HG02623 (cell line): ENCODE measurements around the gene HPCAL1.
"Not testable (repeated sequence)": the region's sequence is repeated elsewhere in the genome, so short reads cannot be mapped to it uniquely, and the experiment has no call there.

Experiments used
- ATAC-seq: cut with Tn5 transposase; IDR thresholded peaks from one replicate; pipeline ENCODE4 v1.9.1; 2021; ENCODE audit warnings: moderate library complexity; ENCODE audit not compliant: unreplicated experiment

HPCAL1 gene

DNA sequence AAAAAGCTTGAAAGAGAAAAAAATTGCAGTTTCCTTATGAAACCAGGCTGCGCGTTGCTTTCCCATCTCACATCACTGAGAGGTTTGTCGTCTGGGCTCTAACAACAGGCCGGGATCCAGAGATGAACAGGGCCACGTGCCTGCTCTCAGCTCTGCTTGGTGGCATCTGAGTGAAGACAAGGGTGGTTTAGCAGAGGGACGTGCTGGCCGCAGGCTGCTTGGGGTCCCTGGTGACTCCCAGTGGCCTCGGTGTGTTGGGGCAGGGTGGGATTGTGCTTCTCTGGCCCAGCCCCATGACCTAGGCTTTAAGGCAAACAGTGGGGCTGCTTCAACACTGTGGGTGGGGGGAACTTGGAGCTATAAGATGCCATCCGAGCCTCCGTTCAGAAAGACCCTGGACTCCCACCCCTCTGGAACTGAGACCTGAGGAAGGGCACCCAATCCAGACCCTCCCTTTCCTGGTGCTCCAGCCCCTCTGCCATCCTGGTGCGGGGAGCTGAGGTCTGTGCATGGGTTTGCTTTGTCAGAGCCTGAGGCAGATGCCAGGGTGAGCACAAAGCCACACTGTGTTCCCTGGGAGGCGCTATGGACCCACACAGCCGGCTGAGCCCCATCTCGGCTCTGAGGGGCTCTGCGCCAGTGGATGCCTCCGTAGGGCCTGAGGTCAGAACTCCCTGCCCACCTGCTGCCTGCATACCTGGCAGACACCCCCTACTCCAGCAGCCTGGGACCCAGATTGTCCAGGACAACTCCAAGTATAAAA is 18.4 kb upstream of the HPCAL1 start:
- no peak for ATAC-seq

DNA sequence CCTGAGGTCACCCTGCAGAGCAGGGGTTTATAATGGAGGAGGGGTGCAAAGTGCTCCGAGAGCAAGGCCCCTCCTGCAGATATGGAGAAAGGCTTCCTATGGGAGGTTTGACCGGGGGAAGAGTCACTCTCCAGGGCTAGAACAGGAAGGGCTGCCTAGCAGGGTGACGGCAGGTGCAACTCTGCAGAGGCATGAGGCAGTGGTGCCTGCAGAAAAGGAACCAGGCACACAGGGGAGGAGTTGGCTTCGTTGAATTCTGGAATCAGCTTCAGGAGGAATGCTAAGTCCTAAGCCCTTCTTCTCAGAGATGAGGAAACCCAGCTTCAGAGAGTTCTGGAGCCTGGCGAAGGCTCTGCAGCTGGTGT is 17.5 kb upstream of the HPCAL1 start:
- no peak for ATAC-seq

DNA sequence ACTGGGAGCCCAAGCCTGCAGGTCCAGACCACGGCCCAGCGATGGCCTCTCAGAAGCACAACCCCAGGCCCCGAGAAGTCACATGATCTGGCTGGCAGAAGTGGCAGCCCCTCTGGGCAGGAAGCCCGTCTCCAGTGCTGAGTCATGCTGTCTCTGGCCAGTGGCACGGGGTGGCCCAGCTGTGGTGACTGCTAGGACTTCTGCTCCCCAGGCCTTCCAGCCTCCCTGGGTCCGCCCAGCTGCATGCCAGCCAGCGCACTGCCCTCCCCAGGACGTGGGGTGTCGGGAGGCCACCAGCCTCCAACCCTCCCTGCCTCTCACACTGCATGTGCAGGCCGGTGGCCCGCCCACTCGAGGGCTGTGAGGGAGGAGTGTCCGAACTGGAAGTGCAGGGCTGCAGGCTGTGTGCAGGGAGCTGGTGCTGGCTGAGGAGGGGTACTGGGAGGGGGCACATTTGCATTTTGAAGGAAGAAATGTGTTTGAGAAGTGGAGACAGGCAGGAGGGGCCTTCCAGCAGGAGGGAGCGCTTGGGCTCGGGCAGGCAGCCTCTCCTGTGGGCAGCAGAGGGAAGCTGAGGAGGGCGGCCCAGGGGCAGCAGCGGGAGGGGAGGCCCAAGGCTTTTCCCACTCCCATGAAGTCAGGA is 17.0 kb upstream of the HPCAL1 start:
- ATAC-seq: no peak

DNA sequence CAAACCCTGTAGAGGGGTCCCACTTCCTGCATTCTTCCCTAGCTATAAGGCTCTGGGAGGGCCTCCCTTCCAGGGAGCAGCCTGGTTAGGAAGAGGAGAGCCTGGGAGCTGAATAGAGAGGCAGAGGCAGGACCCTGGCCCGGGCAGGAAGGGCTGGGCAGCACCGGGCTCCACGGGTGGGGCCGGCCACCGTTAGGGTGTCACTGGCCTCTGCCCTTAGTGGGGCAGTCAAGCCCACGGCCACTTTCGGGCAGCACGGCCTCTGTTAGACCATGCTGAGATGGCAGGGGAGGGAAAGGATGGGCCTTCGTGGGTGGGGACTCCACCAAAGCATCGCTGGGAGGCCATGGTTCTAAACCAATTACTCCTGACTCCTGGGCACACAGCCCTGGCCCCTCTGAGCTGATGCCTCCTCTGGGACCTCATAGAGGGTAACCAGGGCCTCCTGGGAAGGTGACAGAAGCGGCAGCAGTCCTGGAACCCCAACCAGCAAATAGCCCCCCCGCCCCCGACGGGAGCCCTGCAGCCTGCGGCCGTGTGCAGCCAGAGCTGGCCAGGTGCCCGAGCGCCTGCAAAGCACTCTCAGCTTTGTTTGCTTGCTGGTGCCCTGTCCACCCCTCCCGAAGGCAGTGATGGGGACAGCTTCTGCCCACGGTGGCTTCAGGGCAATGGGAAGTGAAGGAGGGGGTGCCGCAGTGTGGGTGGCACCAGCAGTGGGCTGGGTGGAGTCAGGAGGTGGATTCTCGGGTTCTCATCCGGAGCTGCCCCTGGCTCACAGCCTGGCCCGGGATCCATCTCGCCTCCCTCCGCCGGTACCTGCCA is 16.3 kb upstream of the HPCAL1 start:
- ATAC-seq: no peak

DNA sequence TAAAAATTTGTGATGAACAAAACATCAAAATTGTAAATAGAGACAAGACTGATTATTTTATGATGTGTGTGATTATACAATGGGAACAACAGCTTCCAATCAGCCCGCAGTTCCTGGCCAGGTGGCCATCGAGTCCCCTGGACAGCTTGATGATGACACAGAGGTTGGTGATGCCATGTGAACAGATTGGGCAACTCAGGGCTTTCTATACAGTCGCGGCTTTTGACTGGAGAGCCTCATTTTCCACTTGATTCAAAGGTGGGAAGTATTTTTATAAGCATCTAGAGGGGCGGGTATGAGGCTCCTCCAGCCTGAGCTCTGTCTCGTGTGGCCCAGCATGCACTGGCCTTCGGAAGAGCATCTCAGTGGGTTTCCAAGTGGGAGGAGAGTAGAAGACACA is 14.9 kb upstream of the HPCAL1 start:
- no peak for ATAC-seq

DNA sequence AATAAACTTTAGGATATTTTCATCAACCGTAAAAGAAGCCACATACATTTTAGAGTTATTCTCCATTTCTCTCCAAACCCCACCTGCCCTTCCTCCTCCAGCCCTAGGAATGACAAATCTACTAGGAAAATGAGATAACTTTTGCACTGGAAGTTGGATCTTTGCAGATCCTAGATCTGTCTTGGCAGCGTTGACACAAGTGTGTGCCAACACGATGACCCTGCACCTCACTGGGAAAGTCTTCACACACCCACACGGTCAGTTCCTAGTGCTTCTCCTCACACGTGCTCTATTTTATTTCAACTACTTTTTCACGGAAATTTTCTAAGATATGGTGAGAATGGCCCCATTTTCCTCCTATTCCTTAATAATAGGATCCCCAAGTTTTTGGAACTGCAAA is 14.1 kb upstream of the HPCAL1 start:
- no peak for ATAC-seq

DNA sequence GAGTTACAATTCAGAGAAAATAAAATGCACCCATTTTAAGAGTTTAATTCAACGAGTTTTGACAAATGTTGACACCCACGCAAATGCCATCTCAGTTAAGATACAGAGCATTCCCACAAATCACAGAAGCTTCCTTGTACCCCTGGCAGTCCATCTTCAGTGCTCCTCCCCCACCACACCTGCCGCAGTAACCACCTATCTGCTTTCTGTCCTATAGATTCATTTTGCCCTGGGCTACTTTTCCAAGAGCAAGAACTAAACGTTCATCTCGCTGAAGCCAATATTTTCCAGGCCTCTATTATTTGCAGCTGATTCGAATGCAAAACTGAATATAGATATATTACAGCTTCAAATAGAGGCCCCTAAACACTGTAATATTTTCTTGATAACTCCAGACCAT is 13.4 kb upstream of the HPCAL1 start:
- no peak for ATAC-seq

- no peak for ATAC-seq
These were observed 12.8 kb upstream of the HPCAL1 start for GRCh38 chr2:10289891-10290290.

- ATAC-seq: not testable (repeated sequence)
These were observed 11.3 kb upstream of the HPCAL1 start for GRCh38 chr2:10291376-10291775.

DNA sequence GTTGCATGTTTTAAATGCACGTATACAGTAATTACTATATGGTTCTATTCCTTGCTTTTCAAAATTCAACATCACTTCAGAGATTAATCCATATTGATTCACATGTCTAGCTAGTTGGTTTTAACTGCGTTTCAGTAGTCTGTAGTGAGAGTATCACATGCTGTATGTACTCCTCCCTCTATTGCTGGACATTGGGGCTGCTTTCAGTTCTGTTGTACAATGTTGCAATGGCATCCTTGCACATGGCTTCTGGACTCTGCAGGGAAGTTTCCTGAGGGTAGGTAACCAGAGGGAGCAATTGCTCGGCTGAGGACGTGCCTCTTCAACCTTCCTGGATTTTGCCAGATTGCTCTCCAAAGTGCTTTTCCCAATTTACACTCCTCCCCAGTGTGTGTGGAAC is 10.7 kb upstream of the HPCAL1 start:
- no peak for ATAC-seq

GRCh38 chr2:10293603-10294002 is 9.1 kb upstream of the HPCAL1 start:
- ATAC-seq: no peak

- ATAC-seq: no peak
These were observed 8.6 kb upstream of the HPCAL1 start for GRCh38 chr2:10294077-10294476.

DNA sequence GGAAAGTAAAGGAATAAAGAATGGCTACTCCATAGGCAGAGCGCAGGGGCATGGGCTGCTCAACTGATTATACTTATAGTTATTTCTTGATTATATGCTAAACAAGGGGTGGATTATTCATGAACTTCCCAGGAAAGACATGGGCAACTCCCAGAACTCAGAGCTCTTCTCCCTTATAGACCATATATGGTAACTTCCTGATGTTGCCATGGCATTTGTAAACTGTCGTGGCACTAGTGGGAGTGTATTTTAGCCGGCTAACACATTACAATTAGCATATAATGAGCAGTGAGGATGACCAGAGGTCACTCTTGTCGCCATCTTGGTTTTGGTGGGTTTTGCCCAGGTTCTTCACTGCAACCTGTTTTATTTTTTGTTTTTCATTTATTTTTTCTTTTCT is 7.1 kb upstream of the HPCAL1 start:
- ATAC-seq: not testable (repeated sequence)

GRCh38 chr2:10296142-10296541 is 6.6 kb upstream of the HPCAL1 start:
- no peak for ATAC-seq

DNA sequence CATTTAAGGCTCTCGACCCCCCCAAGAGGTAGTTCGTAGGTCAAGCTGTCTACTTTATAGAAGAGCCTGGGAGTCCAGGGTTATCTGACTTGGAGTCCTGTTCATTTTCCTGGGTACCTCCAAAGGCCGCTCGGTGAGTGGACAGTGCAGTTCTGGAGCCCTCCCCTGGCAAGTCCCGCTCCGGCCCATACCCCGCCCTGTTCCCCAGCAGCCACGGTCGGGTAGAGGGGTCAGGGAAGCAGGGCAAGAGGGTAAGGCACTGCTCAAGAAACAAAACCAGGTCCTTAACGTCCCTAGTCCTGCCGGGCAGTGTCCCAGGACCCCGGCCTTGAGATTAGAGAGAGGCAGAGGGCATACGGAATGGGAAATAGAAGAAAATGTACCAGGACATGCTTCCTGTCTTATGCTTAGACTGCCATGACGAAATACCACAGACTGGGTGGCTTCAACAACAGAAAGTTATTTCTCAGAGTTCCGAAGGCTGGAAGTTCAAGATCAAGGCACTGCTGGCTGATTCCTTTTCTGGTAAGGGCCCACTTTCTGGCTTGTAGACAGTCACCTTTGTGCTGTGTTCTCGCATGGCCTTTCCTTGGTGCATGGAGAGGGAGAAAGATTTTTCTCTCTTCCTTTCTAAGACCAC is 5.4 kb upstream of the HPCAL1 start:
- no peak for ATAC-seq

GRCh38 chr2:10297959-10298531 is 4.7 kb upstream of the HPCAL1 start:
- ATAC-seq: no peak

GRCh38 chr2:10298777-10299176 is 3.9 kb upstream of the HPCAL1 start:
- not testable (repeated sequence) for ATAC-seq

GRCh38 chr2:10300328-10300920 is 2.3 kb upstream of the HPCAL1 start:
- no peak for ATAC-seq

- no peak for ATAC-seq
These were observed 1.4 kb upstream of the HPCAL1 start for GRCh38 chr2:10300997-10301940.
